Central memory CD8-positive, alpha-beta T cell (primary cell): Measurements from ENCODE around the gene CTNNA2.

ENCODE experiments used
- ATAC-seq: fragments of 150-1000 bp; cut with Tn5 transposase; replicated peaks from 2 replicates; pipeline ENCODE4 v1.10.0; 2022; ENCODE audit warnings: mild to moderate bottlenecking, moderate FRiP score, moderate number of reproducible peaks; ENCODE audit not compliant: poor library complexity, severe bottlenecking; ENCODE audit errors: extremely low read depth
- DNase-seq, 2 donors: peaks; one replicate each; pipeline ENCODE4 v3.0.0; 2021; ENCODE audit warnings: low spot score in 2 of 2
- H3K27ac Mint-ChIP-seq: one replicate; pipeline ENCODE4 v1.8.0; 2022; ENCODE audit warnings: low read depth, mild to moderate bottlenecking, moderate library complexity, mixed read lengths
- H3K27me3 Mint-ChIP-seq: one replicate; pipeline ENCODE4 v1.8.0; 2022; ENCODE audit warnings: mixed read lengths
- H3K36me3 Mint-ChIP-seq: one replicate; pipeline ENCODE4 v1.8.0; 2022; ENCODE audit warnings: mild to moderate bottlenecking, moderate library complexity, mixed read lengths; ENCODE audit not compliant: insufficient read depth
- H3K4me1 Mint-ChIP-seq: one replicate; pipeline ENCODE4 v1.8.0; 2022; ENCODE audit warnings: mixed read lengths
- H3K4me3 Mint-ChIP-seq: one replicate; pipeline ENCODE4 v1.8.0; 2022; ENCODE audit warnings: mild to moderate bottlenecking, moderate library complexity, mixed read lengths
- H3K9me3 Mint-ChIP-seq: one replicate; pipeline ENCODE4 v1.8.0; 2022; ENCODE audit warnings: mixed read lengths

The CTNNA2 gene

DNA sequence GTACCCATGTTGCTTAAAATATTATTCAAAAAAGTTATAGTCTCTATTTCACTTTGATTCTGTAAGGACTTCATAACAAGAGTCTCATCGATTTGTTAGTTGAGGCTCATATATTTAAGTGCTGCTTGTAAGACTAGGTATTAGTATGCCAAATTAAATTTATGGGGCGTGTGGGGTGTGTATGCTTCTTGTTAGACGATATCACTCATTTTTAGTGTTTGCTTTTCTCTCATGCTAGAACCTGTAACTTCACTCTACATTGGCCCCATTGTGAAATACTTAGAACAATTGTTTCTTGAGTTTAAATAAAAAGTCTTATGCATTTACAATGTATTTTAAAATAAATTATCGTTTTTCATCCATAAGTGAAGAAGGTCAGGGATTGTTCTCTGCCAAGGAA is 63.6 kb downstream of the CTNNA2 start:
- H3K27me3 Mint-ChIP-seq = no peaks in the 10 kb centered on the region
- no peak for ATAC-seq

DNA sequence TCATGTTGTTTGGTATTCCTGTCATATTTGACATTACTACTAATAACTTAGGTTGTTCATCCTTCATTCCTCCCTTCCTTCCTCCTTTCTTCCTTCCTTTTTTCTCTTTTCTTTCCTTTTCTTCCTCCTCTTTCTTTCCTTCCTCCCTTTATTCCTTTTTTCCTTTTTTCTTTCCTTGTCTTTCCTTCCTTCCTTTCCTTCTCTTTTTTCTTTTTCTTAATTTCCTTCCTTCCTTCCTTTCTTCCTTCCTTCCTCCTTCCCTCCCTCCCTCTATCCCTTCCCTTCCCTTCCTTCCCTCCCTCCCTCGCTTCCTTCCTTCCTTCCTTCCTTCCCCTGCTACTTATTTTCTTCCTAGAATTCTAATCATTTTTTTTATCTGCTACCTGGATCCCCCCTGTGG is 66.1 kb downstream of the CTNNA2 start:
- Mint-ChIP-seq H3K9me3 (peaks cover 22% of the 10 kb centered on the region), H3K4me3 (no peak overlapping the region), H3K27me3 (no peaks in the 10 kb centered on the region), H3K27ac (no peak overlapping the region), H3K36me3 (peaks cover 1% of the 10 kb centered on the region), H3K4me1 (no peaks in the 10 kb centered on the region)
- DNase-seq = no peak
- no peak for ATAC-seq

More for the DNA sequence above, 63.6 kb downstream of the CTNNA2 start:
- peaks cover 20% of the 10 kb centered on the region for H3K9me3 Mint-ChIP-seq
- no peak overlapping the region for H3K4me3 Mint-ChIP-seq
- no peak overlapping the region for H3K27ac Mint-ChIP-seq
- no peaks in the 10 kb centered on the region for H3K36me3 Mint-ChIP-seq
- DNase-seq = no peak
- no peaks in the 10 kb centered on the region for H3K4me1 Mint-ChIP-seq

DNA sequence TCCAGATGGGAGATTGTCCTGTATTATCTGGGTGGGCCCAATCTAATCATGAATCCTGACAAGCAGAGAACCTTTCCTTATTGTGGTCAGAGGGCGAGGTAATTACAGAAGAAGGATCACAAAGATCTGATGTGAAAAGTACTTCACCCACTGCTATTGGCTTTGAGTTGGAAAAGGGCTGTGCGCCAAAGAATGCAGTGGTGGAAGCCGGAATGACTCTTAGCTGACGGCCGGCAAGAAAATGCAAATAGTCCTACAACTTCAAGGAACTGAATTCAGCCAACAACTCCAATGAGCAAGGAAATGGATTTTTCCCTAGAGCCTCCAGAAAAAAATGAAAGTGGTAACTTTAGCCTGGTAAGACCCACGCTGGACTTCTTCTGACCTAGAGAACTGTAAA is 67.3 kb downstream of the CTNNA2 start:
- H3K27me3 Mint-ChIP-seq = no peaks in the 10 kb centered on the region
- no peak for DNase-seq
- ATAC-seq = no peak
- H3K4me1 Mint-ChIP-seq = no peaks in the 10 kb centered on the region
- H3K4me3 Mint-ChIP-seq = no peak overlapping the region
- no peak overlapping the region for H3K27ac Mint-ChIP-seq
- H3K9me3 Mint-ChIP-seq = peaks cover 16% of the 10 kb centered on the region
- peaks cover 1% of the 10 kb centered on the region for H3K36me3 Mint-ChIP-seq

DNA sequence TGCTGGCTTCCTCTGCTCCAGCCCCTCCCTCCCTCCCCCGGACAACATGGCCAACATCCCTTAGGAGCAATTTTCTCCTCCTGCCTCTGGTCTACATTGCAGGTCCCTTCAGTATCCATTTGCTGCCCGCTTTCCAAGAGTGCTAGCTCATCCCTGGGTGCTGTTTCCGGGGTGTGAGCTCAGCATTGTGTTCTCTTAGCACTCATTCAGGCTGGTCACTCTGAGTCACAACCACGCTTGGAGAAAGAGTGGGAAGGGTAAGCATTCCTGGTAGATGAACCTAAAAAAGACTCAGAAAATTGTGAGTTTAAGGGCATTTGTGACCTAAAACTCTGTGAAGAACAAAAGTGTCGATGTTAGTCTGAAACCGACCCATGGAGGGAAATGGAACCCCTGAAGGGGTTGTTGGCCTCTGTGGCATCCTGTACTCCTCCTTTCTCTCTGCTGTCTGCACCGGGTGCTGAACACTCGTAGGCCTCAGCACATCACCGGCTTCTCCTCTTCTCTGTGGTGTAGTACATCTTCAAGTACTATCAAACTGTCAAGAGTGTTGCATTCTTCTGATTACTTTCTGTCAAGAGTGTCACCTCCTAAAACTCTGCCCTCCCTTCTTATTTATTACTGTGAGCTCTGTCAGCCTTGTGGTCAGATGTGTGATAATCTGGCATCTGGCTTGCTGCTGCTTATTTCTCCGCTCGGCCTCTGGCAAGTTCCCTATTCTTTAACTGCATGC is 73.0 kb downstream of the CTNNA2 start:
- Mint-ChIP-seq H3K27ac (no peak overlapping the region), H3K36me3 (peaks cover 3% of the 10 kb centered on the region), H3K27me3 (no peaks in the 10 kb centered on the region), H3K4me3 (no peak overlapping the region), H3K4me1 (no peaks in the 10 kb centered on the region), H3K9me3 (peaks cover 21% of the 10 kb centered on the region)
- ATAC-seq = no peak
- DNase-seq = no peak

DNA sequence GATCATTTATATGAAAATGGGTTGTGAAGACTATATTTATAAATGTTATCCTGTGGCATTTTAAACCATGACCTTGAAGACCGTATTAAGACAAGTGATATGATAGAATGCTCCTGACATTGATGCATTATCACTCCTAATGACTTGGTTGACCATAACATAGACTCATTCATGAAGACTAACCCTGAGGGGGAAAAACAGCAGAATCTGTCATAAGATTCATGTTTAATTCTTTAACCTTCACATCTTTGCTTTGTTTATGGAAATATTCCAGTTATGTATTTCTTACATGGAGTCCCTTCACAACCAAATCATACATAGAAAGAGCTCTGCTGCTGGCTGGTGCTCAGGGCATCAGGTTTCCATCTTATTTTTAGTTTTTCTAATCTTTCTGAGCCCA is 78.4 kb downstream of the CTNNA2 start:
- Mint-ChIP-seq H3K4me1 (no peaks in the 10 kb centered on the region), H3K27me3 (no peaks in the 10 kb centered on the region), H3K4me3 (no peak overlapping the region), H3K9me3 (peaks cover 8% of the 10 kb centered on the region), H3K27ac (no peak overlapping the region), H3K36me3 (peaks cover under 1% of the 10 kb centered on the region)
- ATAC-seq (no peak), DNase-seq (no peak)

DNA sequence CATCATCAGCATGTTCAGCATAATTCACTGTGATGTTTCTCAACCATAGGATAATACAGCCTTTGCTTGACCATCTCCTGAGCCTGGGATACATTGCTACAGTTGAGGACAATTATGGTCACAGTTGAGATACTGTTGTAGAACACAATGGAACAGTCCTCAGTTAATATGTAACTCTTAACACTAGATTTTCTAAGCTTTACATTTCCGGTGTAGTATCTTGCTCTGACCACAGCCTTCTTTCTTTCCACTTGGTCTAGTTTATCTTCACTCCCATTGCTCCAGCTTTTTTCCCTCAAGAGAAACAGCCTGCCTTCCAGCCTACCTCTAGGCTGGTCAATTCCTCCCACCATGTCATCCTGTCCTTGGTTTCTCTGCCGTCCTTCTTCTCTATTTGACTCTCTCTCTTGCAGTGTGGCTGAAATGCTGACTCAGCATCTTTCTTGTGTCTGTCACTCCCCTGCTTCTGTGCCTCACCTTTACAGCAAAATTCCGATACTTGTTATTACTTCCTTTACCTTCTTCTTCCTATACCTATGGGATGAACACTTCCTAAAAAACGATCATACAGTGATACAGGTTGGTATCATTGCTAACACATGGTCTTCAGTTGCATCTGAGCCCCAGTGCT is 80.5 kb downstream of the CTNNA2 start:
- Mint-ChIP-seq H3K4me1 (no peaks in the 10 kb centered on the region), H3K4me3 (no peak overlapping the region), H3K36me3 (no peaks in the 10 kb centered on the region), H3K27ac (no peak overlapping the region), H3K9me3 (no peaks in the 10 kb centered on the region), H3K27me3 (no peaks in the 10 kb centered on the region)
- ATAC-seq (no peak), DNase-seq (no peak)

DNA sequence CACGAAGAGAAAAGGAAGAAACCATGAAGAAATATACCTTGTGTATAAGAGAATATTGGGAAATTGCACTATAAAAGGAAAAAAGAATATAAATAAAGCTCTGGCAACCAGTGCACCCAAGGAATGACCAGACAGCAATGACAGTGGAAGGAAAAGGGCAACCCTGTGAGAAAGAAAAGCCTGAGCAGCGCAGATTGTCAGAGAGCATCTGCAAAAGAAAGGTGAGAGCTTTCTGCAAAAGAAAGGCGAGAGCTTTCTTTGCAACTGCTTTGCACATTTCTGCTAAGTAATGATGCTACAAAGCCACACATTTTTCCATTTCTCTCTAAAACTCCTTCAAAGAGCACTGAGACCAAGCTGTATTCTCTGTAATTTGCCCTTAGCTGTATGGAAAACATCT is 83.6 kb downstream of the CTNNA2 start:
- ATAC-seq = no peak
- no peak overlapping the region for H3K4me3 Mint-ChIP-seq
- no peaks in the 10 kb centered on the region for H3K36me3 Mint-ChIP-seq
- no peaks in the 10 kb centered on the region for H3K4me1 Mint-ChIP-seq
- no peaks in the 10 kb centered on the region for H3K27me3 Mint-ChIP-seq
- H3K9me3 Mint-ChIP-seq = no peaks in the 10 kb centered on the region
- no peak overlapping the region for H3K27ac Mint-ChIP-seq
- DNase-seq = no peak

DNA sequence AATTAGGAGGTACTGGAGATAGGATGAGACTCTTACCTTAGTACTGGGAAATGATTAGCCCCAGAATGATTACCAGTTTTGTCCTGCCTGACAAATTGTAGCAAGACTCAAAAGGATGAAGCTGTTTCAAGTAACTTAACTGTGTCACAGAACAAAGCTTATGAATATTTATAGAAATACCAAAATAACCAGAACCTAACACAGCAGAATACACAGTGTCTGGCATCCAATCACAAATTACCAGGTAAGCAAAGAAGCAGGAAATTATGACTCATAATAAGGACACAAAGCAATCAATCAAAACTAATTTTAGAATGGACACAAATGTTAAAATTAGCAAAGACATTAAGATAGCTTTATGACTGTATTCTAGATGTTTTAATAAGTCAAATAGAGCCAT is 91.9 kb downstream of the CTNNA2 start:
- ATAC-seq (no peak), DNase-seq (no peak)
- no peak overlapping the region for H3K27ac Mint-ChIP-seq
- no peaks in the 10 kb centered on the region for H3K27me3 Mint-ChIP-seq
- H3K9me3 Mint-ChIP-seq = peaks cover 17% of the 10 kb centered on the region
- no peaks in the 10 kb centered on the region for H3K36me3 Mint-ChIP-seq
- no peaks in the 10 kb centered on the region for H3K4me1 Mint-ChIP-seq
- no peak overlapping the region for H3K4me3 Mint-ChIP-seq

DNA sequence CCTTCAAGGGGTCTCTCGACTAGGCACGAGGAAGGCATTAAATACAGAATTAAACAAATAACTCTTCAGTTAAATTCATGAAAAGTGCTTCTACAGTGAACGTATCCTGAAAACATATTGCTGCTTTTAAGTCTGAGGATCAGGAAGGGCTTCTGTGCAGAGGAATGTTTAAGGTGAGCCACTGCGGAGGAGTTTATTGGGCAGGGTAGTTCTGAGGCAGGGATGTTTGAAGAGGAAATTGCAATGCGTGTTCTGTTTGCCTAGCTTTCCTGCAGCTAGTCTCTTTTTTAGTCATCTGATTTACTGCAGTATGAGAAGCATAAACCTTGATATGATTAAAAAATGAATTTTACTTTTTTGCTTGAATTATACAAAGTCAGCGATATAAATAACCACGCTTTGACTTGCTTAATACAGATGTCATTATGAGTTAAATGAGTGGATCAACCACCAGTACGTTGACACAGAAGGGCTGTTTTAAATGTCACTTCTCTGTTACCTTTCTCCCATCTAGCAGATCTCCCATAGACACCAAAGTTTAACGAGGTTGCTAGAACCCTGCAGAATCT is 98.7 kb downstream of the CTNNA2 start:
- Mint-ChIP-seq H3K27ac (no peak overlapping the region), H3K4me1 (no peaks in the 10 kb centered on the region), H3K27me3 (no peaks in the 10 kb centered on the region), H3K9me3 (peaks cover 15% of the 10 kb centered on the region), H3K4me3 (no peak overlapping the region), H3K36me3 (no peaks in the 10 kb centered on the region)
- DNase-seq (no peak), ATAC-seq (no peak)

DNA sequence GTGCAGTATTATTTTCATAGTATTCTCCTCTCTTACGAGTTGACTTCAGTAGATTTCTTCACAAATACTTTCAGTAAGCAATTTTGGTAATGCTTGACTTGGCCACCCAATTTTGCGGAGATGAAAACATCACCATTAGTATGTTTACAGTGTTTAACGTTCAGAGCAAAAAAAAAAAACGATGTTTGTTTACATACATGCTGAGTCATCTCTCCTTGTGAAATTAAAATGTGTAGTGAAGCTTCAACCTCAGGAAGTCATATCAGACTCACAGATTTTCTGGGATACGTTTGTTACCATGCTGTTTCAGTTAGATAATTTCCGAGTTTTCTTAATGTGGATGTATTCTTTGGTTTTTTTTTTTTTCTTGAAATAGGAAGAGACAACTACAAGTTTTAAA is 100.1 kb downstream of the CTNNA2 start:
- DNase-seq (no peak), ATAC-seq (no peak)
- H3K4me3 Mint-ChIP-seq = no peak overlapping the region
- H3K36me3 Mint-ChIP-seq = no peaks in the 10 kb centered on the region
- H3K27ac Mint-ChIP-seq = no peak overlapping the region
- H3K4me1 Mint-ChIP-seq = no peaks in the 10 kb centered on the region
- H3K27me3 Mint-ChIP-seq = no peaks in the 10 kb centered on the region
- peaks cover 18% of the 10 kb centered on the region for H3K9me3 Mint-ChIP-seq

DNA sequence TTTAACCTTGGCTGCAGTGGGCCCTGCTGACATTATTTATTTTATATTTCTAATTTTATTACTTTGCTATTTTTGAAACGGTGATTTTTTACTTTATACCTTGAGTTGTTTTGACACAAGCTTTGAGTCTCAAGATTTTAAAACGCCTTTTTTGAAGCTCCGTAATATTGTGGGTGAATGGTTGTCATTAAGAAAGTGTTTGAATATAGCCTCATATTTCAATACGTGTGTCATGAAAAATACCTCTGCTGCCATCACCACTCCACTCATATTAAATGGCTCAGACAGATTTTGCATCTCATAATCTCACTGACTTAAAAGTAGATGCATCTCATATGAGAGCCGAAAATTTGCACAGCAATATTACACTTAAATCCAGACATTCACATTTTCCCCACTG is 106.6 kb downstream of the CTNNA2 start:
- Mint-ChIP-seq H3K4me1 (no peaks in the 10 kb centered on the region), H3K9me3 (peaks cover 26% of the 10 kb centered on the region), H3K36me3 (no peaks in the 10 kb centered on the region), H3K27ac (no peak overlapping the region), H3K27me3 (no peaks in the 10 kb centered on the region), H3K4me3 (no peak overlapping the region)
- ATAC-seq = no peak
- no peak for DNase-seq

DNA sequence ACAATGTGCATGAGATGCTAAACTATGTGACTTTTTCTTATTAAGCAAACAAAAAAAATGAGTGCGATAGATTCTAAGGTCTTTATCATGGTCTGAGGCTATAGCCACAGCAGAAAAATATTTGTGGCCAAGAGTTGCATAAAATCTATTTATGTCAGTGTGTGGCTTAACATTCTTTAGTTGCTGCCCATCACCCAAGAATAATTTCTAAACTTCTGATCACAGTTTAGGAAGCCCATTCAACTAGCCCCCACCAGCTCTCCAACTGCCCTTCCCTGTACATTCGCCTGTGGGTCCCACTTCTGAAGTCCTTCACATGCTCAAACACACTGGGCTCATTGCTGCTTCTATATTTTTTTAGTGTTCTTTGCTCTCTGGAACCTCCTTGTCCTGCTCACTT is 107.1 kb downstream of the CTNNA2 start:
- Mint-ChIP-seq H3K4me3 (no peak overlapping the region), H3K27ac (no peak overlapping the region), H3K9me3 (peaks cover 28% of the 10 kb centered on the region), H3K27me3 (no peaks in the 10 kb centered on the region), H3K4me1 (no peaks in the 10 kb centered on the region), H3K36me3 (no peaks in the 10 kb centered on the region)
- DNase-seq (no peak), ATAC-seq (no peak)

DNA sequence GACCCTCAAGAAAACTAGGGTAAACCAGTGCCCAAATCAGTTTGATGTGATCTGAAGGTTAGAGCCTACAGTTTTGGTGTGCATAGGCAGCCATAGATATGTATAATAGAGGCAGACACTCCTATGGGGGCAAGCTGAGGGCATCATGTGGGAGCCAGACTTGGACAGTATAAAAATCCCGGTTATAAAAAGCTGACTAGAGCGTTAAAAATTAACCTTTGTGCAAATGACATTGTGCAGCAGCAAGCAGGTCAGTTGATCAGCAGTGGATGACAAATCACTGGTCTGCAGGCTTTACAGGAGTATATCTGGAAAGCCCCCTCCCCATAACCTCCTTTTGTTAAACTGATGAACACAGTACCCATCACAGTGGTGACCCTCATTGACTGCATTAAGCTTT is 107.8 kb downstream of the CTNNA2 start:
- ATAC-seq (no peak), DNase-seq (no peak)
- Mint-ChIP-seq H3K27ac (no peak overlapping the region), H3K27me3 (no peaks in the 10 kb centered on the region), H3K4me3 (no peak overlapping the region), H3K36me3 (no peaks in the 10 kb centered on the region), H3K4me1 (no peaks in the 10 kb centered on the region), H3K9me3 (peaks cover 28% of the 10 kb centered on the region)
